NK-92 (cell line): ENCODE data around the gene UVRAG.

Source experiments
- DNase-seq: peaks from one replicate; lab custom pipeline; 2025; ENCODE audit not compliant: unreplicated experiment; lab: John Stamatoyannopoulos, UW

Gene UVRAG

GRCh38 chr11:76131671-76132631 lies 316.9 kb downstream of the UVRAG start:
- DNase-seq = no peak

GRCh38 chr11:76134239-76134638 lies 319.2 kb downstream of the UVRAG start:
- no peak for DNase-seq

GRCh38 chr11:76135491-76135890 lies 320.5 kb downstream of the UVRAG start:
- DNase-seq = no peak

- DNase-seq = no peak
These were observed 324.3 kb downstream of the UVRAG start for GRCh38 chr11:76139314-76139713.

- DNase-seq = no peak
These were observed 326.0 kb downstream of the UVRAG start for GRCh38 chr11:76140912-76141574.

- DNase-seq = no peak
These were observed 327.0 kb downstream of the UVRAG start for GRCh38 chr11:76141901-76142588.

GRCh38 chr11:76143274-76143673 lies 328.3 kb downstream of the UVRAG start:
- no peak for DNase-seq

- DNase-seq = no peak
These were observed 332.2 kb downstream of the UVRAG start for GRCh38 chr11:76147106-76147740.

GRCh38 chr11:76148231-76148630 lies 333.2 kb downstream of the UVRAG start:
- DNase-seq = no peak

GRCh38 chr11:76148941-76149613 lies 334.1 kb downstream of the UVRAG start:
- DNase-seq = no peak

GRCh38 chr11:76149713-76150112 lies 334.7 kb downstream of the UVRAG start:
- no peak for DNase-seq

GRCh38 chr11:76150141-76150540 lies 335.1 kb downstream of the UVRAG start:
- DNase-seq = no peak

- no peak for DNase-seq
These were observed 336.6 kb downstream of the UVRAG start for GRCh38 chr11:76151556-76152085.

- no peak for DNase-seq
These were observed 337.2 kb downstream of the UVRAG start for GRCh38 chr11:76152086-76152681.

GRCh38 chr11:76152741-76153570 lies 337.9 kb downstream of the UVRAG start:
- no peak for DNase-seq

- no peak for DNase-seq
These were observed 338.5 kb downstream of the UVRAG start for GRCh38 chr11:76153571-76153923.

GRCh38 chr11:76155500-76156227 lies 340.7 kb downstream of the UVRAG start:
- no peak for DNase-seq

- no peak for DNase-seq
These were observed 342.0 kb downstream of the UVRAG start for GRCh38 chr11:76156971-76157427.
